ENCODE results near the gene SRC. TPM values are rescaled to one million over a fixed set of nuclear protein-coding genes. Genes with fewer than 3 reads are reported as not detected.

The SRC gene
- total and polyA plus RNA-seq, 2 donors (not counting 3 experiments of a cell fraction or from before 2014, with no cell fraction given): 22.6 to 29.4 TPM

DNA sequence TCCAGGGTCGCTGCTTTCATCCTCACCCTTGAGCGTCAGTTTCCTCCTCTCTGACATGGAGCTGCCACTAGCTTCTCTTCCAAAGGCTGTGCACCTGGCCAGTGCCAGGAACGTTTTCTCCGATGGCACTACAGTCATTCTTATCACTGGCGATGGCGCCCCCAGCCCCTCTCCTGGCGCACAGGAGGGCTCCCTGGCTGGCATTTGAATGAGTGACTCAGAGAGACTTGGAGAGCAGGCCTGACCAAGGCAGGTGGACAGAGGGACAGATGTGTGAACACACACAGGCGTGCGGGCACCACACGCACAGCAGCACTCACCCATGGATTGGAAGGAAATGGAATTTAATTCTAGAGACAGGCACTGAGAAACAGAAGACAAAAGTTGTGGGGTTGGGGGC lies 77.6 kb downstream of the SRC start:
- no peak overlapping the region for H3K4me3 ChIP-seq (replicated peaks in 1 of 3; ENCODE audit: insufficient read depth in 1 of 3, low read depth in 1 of 3, low read length in 3 of 3)
- H3K27me3 ChIP-seq (ENCODE audit: control insufficient read depth in 2 of 2, insufficient read depth in 2 of 2, low read length in 2 of 2): peaks cover 23% of the 10 kb centered on the region in 2 experiments
- H3K9me3 ChIP-seq (replicated peaks; ENCODE audit: control insufficient read depth, insufficient read depth, low read length): no peaks in the 10 kb centered on the region
- ChIA-PET POLR2A (interaction anchor here (0.6 kb wide), 1 partner anchor 67 kb away, joined by 3 read pairs; no protein-coding TSS in a partner anchor), CTCF (no interaction called here)
- intact Hi-C loops (cut with micrococcal nuclease): no loop called here
- TF ChIP-seq, protein P1, sequence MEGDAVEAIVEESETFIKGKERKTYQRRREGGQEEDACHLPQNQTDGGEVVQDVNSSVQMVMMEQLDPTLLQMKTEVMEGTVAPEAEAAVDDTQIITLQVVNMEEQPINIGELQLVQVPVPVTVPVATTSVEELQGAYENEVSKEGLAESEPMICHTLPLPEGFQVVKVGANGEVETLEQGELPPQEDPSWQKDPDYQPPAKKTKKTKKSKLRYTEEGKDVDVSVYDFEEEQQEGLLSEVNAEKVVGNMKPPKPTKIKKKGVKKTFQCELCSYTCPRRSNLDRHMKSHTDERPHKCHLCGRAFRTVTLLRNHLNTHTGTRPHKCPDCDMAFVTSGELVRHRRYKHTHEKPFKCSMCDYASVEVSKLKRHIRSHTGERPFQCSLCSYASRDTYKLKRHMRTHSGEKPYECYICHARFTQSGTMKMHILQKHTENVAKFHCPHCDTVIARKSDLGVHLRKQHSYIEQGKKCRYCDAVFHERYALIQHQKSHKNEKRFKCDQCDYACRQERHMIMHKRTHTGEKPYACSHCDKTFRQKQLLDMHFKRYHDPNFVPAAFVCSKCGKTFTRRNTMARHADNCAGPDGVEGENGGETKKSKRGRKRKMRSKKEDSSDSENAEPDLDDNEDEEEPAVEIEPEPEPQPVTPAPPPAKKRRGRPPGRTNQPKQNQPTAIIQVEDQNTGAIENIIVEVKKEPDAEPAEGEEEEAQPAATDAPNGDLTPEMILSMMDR (IDR thresholded peaks at IDR 0.05; ENCODE audit: extremely low read depth in 1 of 2, insufficient read depth in 1 of 2, low read depth in 1 of 2, low read length in 2 of 2): no peak
- TF ChIP-seq, protein P2, sequence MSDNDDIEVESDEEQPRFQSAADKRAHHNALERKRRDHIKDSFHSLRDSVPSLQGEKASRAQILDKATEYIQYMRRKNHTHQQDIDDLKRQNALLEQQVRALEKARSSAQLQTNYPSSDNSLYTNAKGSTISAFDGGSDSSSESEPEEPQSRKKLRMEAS (IDR thresholded peaks at IDR 0.05; ENCODE audit: insufficient read depth, insufficient read length): no peak
- TF ChIP-seq EZH2 (IDR thresholded peaks at IDR 0.05; ENCODE audit: borderline replicate concordance, low read depth, low read length, severe bottlenecking): no peak
- TF ChIP-seq GATA2 (IDR thresholded peaks at IDR 0.05; ENCODE audit: insufficient read depth, insufficient read length, low read depth, low read length): no peak
- TF ChIP-seq MYC (IDR thresholded peaks at IDR 0.05; ENCODE audit: low read depth, low read length): no peak
- TF ChIP-seq POLR2AphosphoS5 (IDR thresholded peaks at IDR 0.05; ENCODE audit: insufficient read depth, low read depth, low read length): no peak
- no peak for TF ChIP-seq POLR2A (IDR thresholded peaks at IDR 0.05; ENCODE audit: low read depth, low read length)
- no peak for TF ChIP-seq JUN (IDR thresholded peaks at IDR 0.05; ENCODE audit: borderline replicate concordance, insufficient read depth, insufficient read length, low read depth)
- no peak for TF ChIP-seq FOS (IDR thresholded peaks at IDR 0.05; ENCODE audit: borderline replicate concordance, insufficient read depth, low read length)
- no peaks in the 10 kb centered on the region for H3K79me2 ChIP-seq (ENCODE audit: control insufficient read depth, insufficient read depth, low read length)
- dilution Hi-C loops (cut with MboI; ENCODE audit: extremely low pct_ligation_motif_present, low sequenced_read_pairs): no loop called here
- H3K4me1 ChIP-seq (ENCODE audit: control insufficient read depth, extremely low read depth, insufficient read depth, low read length): no peaks in the 10 kb centered on the region
- BruUV-seq (replicated peaks): no TSS peak
- H3K9me1 ChIP-seq (replicated peaks; ENCODE audit: control insufficient read depth, extremely low read depth, insufficient read depth, low read length): no peaks in the 10 kb centered on the region
- no peak overlapping the region for H3K9ac ChIP-seq (replicated peaks; ENCODE audit: extremely low read depth, insufficient read depth, low read length)
- FAIRE-seq: no peak
- H3K27ac ChIP-seq (ENCODE audit: insufficient read depth, low read depth, low read length): no peak overlapping the region
- no peaks in the 10 kb centered on the region for H4K20me1 ChIP-seq (replicated peaks; ENCODE audit: control insufficient read depth, extremely low read depth, insufficient read depth, low read length)
- H2AFZ ChIP-seq (ENCODE audit: low read depth, low read length): no peak overlapping the region
- DNase-seq (ENCODE audit: low read depth, low spot score): no peak
- no peak overlapping the region for H3K4me2 ChIP-seq (ENCODE audit: insufficient read depth, low read length)
- H3K36me3 ChIP-seq (ENCODE audit: control insufficient read depth in 2 of 2, extremely low read depth in 1 of 2, insufficient read depth in 2 of 2, low read length in 2 of 2): no peaks in the 10 kb centered on the region

All from endothelial cell of umbilical vein (primary cell).